HepG2 (cell line): Measurements from ENCODE around the gene MYLK3. TPM values are rescaled to one million over a fixed set of nuclear protein-coding genes. Genes with fewer than 3 reads are reported as not detected.
"Not testable (repeated sequence)": the region's sequence is repeated elsewhere in the genome, so short reads cannot be mapped to it uniquely, and the experiment has no call there.

ENCODE experiments used
- GATAD2A ChIP-seq: IDR thresholded peaks from 2 replicates; pipeline ENCODE4 v1.6.1; 2016
- SOX13 ChIP-seq, 3 experiments: fragments of 450-650 bp in 1 of 3; sonication (generic) in 1 of 3; formaldehyde crosslinking in 1 of 3; IDR thresholded peaks in 2 of 3; conservative IDR thresholded peaks in 1 of 3; 2 replicates each; pipeline versions ENCODE4 v1.5.0 to v1.6.1; 2016 to 2020; ENCODE audit warnings: antibody characterized with exemption in 1 of 3, mild to moderate bottlenecking in 1 of 3, missing compliant biosample characterization in 1 of 3, missing genetic modification reagents in 1 of 3, moderate library complexity in 1 of 3
- polyA plus RNA-seq, 8 experiments: library from polyadenylated mRNA; depleted of rRNA in 3 of 8; stranded (reverse) in 7 of 8; unstranded in 1 of 8; fragments of >200 nt; fragmentation: Illumina TruSeq in 4 of 8; extraction: Trizol in 4 of 8; gene quantifications; 2 replicates each; pipeline versions ENCODE4 v1.2.1 to v1.2.3, GENCODE V29; 2011 to 2016; ENCODE audit warnings: low read depth in 4 of 8, missing spikeins in 1 of 8, mixed read lengths in 1 of 8; ENCODE audit not compliant: insufficient read depth in 1 of 8
- total RNA-seq, 5 experiments: library from RNA; depleted of rRNA; stranded (reverse); fragments of >200 nt; fragmentation: Illumina TruSeq; extraction: Trizol; gene quantifications; 2 replicates each; pipeline ENCODE4 v1.2.3, GENCODE V29; 2016; ENCODE audit warnings: low read depth in 1 of 5
- TF ChIP-seq, protein P1 (sequence below), 2 experiments: fragments of 450-650 bp in 1 of 2; sonication (generic) in 1 of 2; formaldehyde crosslinking in 1 of 2; IDR thresholded peaks; 2 replicates each; pipeline versions ENCODE4 v1.6.1 to v1.8.0; 2016 to 2022; ENCODE audit warnings: antibody characterized with exemption in 1 of 2, mild to moderate bottlenecking in 1 of 2, missing genetic modification reagents in 1 of 2

Gene MYLK3
- total and polyA plus RNA-seq, 2 of the 13 experiments (the other 11 are each of a cell fraction or from before 2014, with no cell fraction given): 0.04 to 0.18 TPM

DNA sequence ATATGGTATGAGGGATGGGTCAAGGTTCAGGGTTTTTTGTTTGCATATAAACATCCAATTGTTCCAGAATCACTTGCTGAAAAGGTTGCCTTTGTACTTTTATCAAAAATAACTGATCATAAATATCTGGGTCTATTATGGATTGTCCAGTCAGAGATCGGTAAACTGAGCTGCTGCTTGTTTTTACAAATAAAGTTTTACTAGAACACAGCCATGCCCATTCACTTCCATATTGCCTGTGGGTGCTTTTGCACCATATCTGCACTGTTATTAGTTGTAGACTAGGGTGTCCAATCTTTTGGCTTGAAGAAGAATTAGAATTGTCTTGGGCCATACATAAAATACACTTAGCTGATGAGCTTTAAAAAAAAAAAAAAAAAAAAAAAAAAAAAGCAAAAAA is 70.2 kb downstream of the MYLK3 start (continued):
- TF ChIP-seq, protein P1, sequence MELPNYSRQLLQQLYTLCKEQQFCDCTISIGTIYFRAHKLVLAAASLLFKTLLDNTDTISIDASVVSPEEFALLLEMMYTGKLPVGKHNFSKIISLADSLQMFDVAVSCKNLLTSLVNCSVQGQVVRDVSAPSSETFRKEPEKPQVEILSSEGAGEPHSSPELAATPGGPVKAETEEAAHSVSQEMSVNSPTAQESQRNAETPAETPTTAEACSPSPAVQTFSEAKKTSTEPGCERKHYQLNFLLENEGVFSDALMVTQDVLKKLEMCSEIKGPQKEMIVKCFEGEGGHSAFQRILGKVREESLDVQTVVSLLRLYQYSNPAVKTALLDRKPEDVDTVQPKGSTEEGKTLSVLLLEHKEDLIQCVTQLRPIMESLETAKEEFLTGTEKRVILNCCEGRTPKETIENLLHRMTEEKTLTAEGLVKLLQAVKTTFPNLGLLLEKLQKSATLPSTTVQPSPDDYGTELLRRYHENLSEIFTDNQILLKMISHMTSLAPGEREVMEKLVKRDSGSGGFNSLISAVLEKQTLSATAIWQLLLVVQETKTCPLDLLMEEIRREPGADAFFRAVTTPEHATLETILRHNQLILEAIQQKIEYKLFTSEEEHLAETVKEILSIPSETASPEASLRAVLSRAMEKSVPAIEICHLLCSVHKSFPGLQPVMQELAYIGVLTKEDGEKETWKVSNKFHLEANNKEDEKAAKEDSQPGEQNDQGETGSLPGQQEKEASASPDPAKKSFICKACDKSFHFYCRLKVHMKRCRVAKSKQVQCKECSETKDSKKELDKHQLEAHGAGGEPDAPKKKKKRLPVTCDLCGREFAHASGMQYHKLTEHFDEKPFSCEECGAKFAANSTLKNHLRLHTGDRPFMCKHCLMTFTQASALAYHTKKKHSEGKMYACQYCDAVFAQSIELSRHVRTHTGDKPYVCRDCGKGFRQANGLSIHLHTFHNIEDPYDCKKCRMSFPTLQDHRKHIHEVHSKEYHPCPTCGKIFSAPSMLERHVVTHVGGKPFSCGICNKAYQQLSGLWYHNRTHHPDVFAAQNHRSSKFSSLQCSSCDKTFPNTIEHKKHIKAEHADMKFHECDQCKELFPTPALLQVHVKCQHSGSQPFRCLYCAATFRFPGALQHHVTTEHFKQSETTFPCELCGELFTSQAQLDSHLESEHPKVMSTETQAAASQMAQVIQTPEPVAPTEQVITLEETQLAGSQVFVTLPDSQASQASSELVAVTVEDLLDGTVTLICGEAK (IDR thresholded peaks at IDR 0.05): peak; percentile 54; the same call in 1 of the 2 replicates
- TF ChIP-seq, protein P1 (CRISPR knock-in tag; IDR thresholded peaks at IDR 0.05): peak; percentile 96; the same call in 1 of the 2 replicates
- TF ChIP-seq SOX13 (IDR thresholded peaks at IDR 0.05): not testable (repeated sequence)
- peak in 1 of 2 experiments; percentile 48; a peak in 1 of 4 replicates for TF ChIP-seq SOX13 (CRISPR knock-in tag; conservative IDR thresholded peaks at IDR 0.05 in 1 of 2, IDR thresholded peaks at IDR 0.05 in 1 of 2)
- TF ChIP-seq GATAD2A: 0 out of 2 replicates have a peak, but pooled peaks have one; percentile 4
